A673 (cell line): Measurements from ENCODE around the gene TAP1. TPM values are rescaled to one million over a fixed set of nuclear protein-coding genes. Genes with fewer than 3 reads are reported as not detected.

Source experiments
- BruUV-seq: library from RNA; stranded (reverse); fragments of 400-500 nt; replicated peaks from 2 replicates; lab custom pipeline; 2021; lab: Mats Ljungman, UMichigan
- CTCF ChIA-PET: fragments of 300-600 bp; sonication (Branson Sonifier 250); formaldehyde crosslinking; loops from one replicate; lab custom pipeline; 2022; ENCODE audit warnings: antibody characterized with exemption; lab: Charles Lee
- POLR2A ChIA-PET: fragments of 300-600 bp; sonication (Branson Sonifier 250); formaldehyde crosslinking; loops from one replicate; lab custom pipeline; 2022; ENCODE audit warnings: antibody characterized with exemption; ENCODE audit not compliant: low non-redundant PET; lab: Charles Lee
- DNase-seq: peaks from one replicate; pipeline ENCODE4 v3.0.0-alpha.2; 2015; ENCODE audit warnings: low spot score
- H3K27ac ChIP-seq: fragments of 200-600 bp; sonication (generic); 2 replicates; pipeline ENCODE4 v1.5.1; 2016; ENCODE audit warnings: mixed run types, low read depth, mild to moderate bottlenecking, mixed read lengths, antibody characterized with exemption, low read length; ENCODE audit not compliant: poor library complexity, severe bottlenecking
- H3K27me3 ChIP-seq: fragments of 200-600 bp; sonication (generic); replicated peaks from 2 replicates; pipeline ENCODE4 v1.6.1; 2017; ENCODE audit warnings: mixed run types, low read depth, mild to moderate bottlenecking, mixed read lengths, antibody characterized with exemption, low read length; ENCODE audit not compliant: insufficient read depth, poor library complexity
- H3K36me3 ChIP-seq: fragments of 200-600 bp; sonication (generic); 2 replicates; pipeline ENCODE4 v1.6.1; 2016; ENCODE audit warnings: mixed run types, mild to moderate bottlenecking, mixed read lengths, antibody characterized with exemption, low read length; ENCODE audit not compliant: insufficient read depth, poor library complexity, severe bottlenecking
- H3K4me1 ChIP-seq: fragments of 200-600 bp; sonication (generic); 2 replicates; pipeline ENCODE4 v1.6.1; 2017; ENCODE audit warnings: mixed run types, mild to moderate bottlenecking, mixed read lengths, antibody characterized with exemption, low read length; ENCODE audit not compliant: insufficient read depth, poor library complexity, severe bottlenecking
- H3K4me3 ChIP-seq: fragments of 200-600 bp; sonication (generic); 2 replicates; pipeline ENCODE4 v1.5.1; 2016; ENCODE audit warnings: low read depth, mixed run types, mild to moderate bottlenecking, mixed read lengths, low read length; ENCODE audit not compliant: poor library complexity, severe bottlenecking
- H3K9me3 ChIP-seq: fragments of 200-600 bp; sonication (generic); 2 replicates; pipeline ENCODE4 v1.6.1; 2016; ENCODE audit warnings: mixed run types, low read depth, mild to moderate bottlenecking, mixed read lengths, antibody characterized with exemption, low read length; ENCODE audit not compliant: poor library complexity, severe bottlenecking
- CTCF ChIP-seq: fragments of 300-800, 200-600 bp; sonication (generic); conservative IDR thresholded peaks from 2 replicates; pipeline ENCODE4 v1.5.1; 2017; ENCODE audit warnings: low read depth, mild to moderate bottlenecking, antibody characterized with exemption, low read length, moderate library complexity, mixed read lengths
- EZH2 ChIP-seq: fragments of 200-600 bp; sonication (generic); IDR thresholded peaks from 2 replicates; pipeline ENCODE4 v1.6.1; 2017; ENCODE audit warnings: borderline replicate concordance, low read depth, mild to moderate bottlenecking, mixed read lengths, antibody characterized with exemption, low read length; ENCODE audit not compliant: poor library complexity, severe bottlenecking
- intact Hi-C: fragments of 100-400 bp; cut with micrococcal nuclease; formaldehyde crosslinking; loops from one replicate; pipeline ENCODE4 v1.10.0; 2022; ENCODE audit not compliant: unreplicated experiment
- total RNA-seq: library from RNA; stranded (reverse); gene quantifications from 2 replicates; pipeline ENCODE4 v1.2.3, GENCODE V29; 2021

TAP1 gene
- total RNA-seq, 1 experiment from 2014 or later, result 12.3 TPM

- Histone ChIP-seq H3K9me3 (no peaks in the 10 kb centered on the region), H3K27me3 (no peaks in the 10 kb centered on the region), H3K27ac (no peak overlapping the region), H3K4me3 (no peak overlapping the region), H3K4me1 (no peaks in the 10 kb centered on the region), H3K36me3 (peaks cover 3% of the 10 kb centered on the region)
- no peak for TF ChIP-seq CTCF
- TF ChIP-seq EZH2, result no peak
- intact Hi-C loops, result no loop called here
- no peak for DNase-seq
- POLR2A ChIA-PET, result no interaction called here
- CTCF ChIA-PET, result interaction anchor here (1.2 kb wide), 1 partner anchor 8 kb away, joined by 6 read pairs; the partner anchor contains the start of gene TAP1
- BruUV-seq, result no TSS peak
Measured at GRCh38 chr6:32845384-32845884, 8.1 kb downstream of the TAP1 start.

GRCh38 chr6:32844839-32845383 is 8.6 kb downstream of the TAP1 start:
- no peak for DNase-seq
- TF ChIP-seq EZH2, result no peak
- no peak for TF ChIP-seq CTCF
- H3K4me1 ChIP-seq, result no peaks in the 10 kb centered on the region
- intact Hi-C loops, result no loop called here
- no TSS peak for BruUV-seq
- peaks cover 3% of the 10 kb centered on the region for H3K36me3 ChIP-seq
- CTCF ChIA-PET, result interaction anchor here (1.2 kb wide), 1 partner anchor 8 kb away, joined by 6 read pairs; the partner anchor contains the start of gene TAP1
- POLR2A ChIA-PET, result no interaction called here
- H3K27me3 ChIP-seq, result no peaks in the 10 kb centered on the region
- no peak overlapping the region for H3K27ac ChIP-seq
- peak overlapping the region; percentile 71 for H3K4me3 ChIP-seq
- H3K9me3 ChIP-seq, result no peaks in the 10 kb centered on the region

GRCh38 chr6:32843979-32844838 is 9.3 kb downstream of the TAP1 start, which contains the start of gene PSMB8:
Gene PSMB8 (minus strand): TSS chr6:32844047. CDS start chr6:32843996, 51 bp downstream.
- ChIA-PET CTCF (interaction anchor here (1.2 kb wide), 1 partner anchor 9 kb away, joined by 6 read pairs; the partner anchor contains the start of gene TAP1), POLR2A (no interaction called here)
- intact Hi-C loops, result no loop called here
- no peaks in the 10 kb centered on the region for H3K9me3 ChIP-seq
- H3K27ac ChIP-seq, result peak within 1 kb of the TSS; percentile 69
- DNase-seq, result peak; percentile 95
- H3K27me3 ChIP-seq, result no peaks in the 10 kb centered on the region
- peaks cover 3% of the 10 kb centered on the region for H3K36me3 ChIP-seq
- BruUV-seq, result TSS peak; percentile 34
- H3K4me3 ChIP-seq, result peak within 1 kb of the TSS; percentile 71
- peak; percentile 15; the same call in 1 of the 2 replicates for TF ChIP-seq CTCF
- TF ChIP-seq EZH2, result no peak
- H3K4me1 ChIP-seq, result no peaks in the 10 kb centered on the region
